A549 (cell line): ENCODE measurements around the gene RUNX1. TPM values are rescaled to one million over a fixed set of nuclear protein-coding genes. Genes with fewer than 3 reads are reported as not detected.

Source experiments
- ATAC-seq, 2 experiments: fragments of 200-7000 bp in 1 of 2; fragments of >200 bp in 1 of 2; cut with Nextera tagmentation in 1 of 2; cut with Tn5 transposase in 1 of 2; 3 replicates each; pipeline versions ENCODE4 v1.8.0 to v1.9.1; 2018 to 2020; ENCODE audit warnings: mild to moderate bottlenecking in 1 of 2, moderate library complexity in 1 of 2
- CTCF ChIA-PET: fragments of 300-600 bp; sonication (Branson Sonifier 250); formaldehyde crosslinking; extraction: SDS; loops from one replicate; lab custom pipeline; 2021; ENCODE audit warnings: antibody characterized with exemption, inconsistent platforms; lab: Yijun Ruan, JAX
- POLR2A ChIA-PET: fragments of 350-600 bp; formaldehyde crosslinking; extraction: SDS; loops from one replicate; lab custom pipeline; 2021; ENCODE audit warnings: antibody characterized with exemption, inconsistent platforms; lab: Yijun Ruan, JAX
- DNase-seq, 2 experiments: peaks; one replicate each; pipeline versions ENCODE4 v3.0.0 to v3.0.0-alpha.2; 2011 to 2016; ENCODE audit warnings: low read depth in 1 of 2, low spot score in 1 of 2
- FAIRE-seq: peaks from 2 replicates; lab custom pipeline; 2011; peaks lifted over from hg19 to GRCh38; lab: Jason Lieb, UNC
- H3K27ac ChIP-seq, 2 experiments: fragments of >200 bp; sonication (Bioruptor Twin); formaldehyde crosslinking; 3 replicates each; pipeline ENCODE4 v1.5.1; 2016 to 2017
- H3K4me1 ChIP-seq: fragments of >200 bp; sonication (Bioruptor Twin); formaldehyde crosslinking; 3 replicates; pipeline ENCODE4 v1.6.1; 2016
- H3K4me2 ChIP-seq: fragments of >200 bp; sonication (Bioruptor Twin); formaldehyde crosslinking; 3 replicates; pipeline ENCODE4 v1.6.1; 2016
- H3K4me3 ChIP-seq: fragments of >200 bp; sonication (Bioruptor Twin); formaldehyde crosslinking; 3 replicates; pipeline ENCODE4 v1.5.1; 2016
- H3K9me3 ChIP-seq: fragments of >200 bp; sonication (Bioruptor Twin); formaldehyde crosslinking; 3 replicates; pipeline ENCODE4 v1.6.1; 2016
- CEBPB ChIP-seq, 2 experiments: fragments of >200 bp in 1 of 2; sonication (Bioruptor Twin) in 1 of 2; formaldehyde crosslinking in 1 of 2; IDR thresholded peaks; 2 replicates each; pipeline ENCODE4 v1.6.1; 2012 to 2016
- EHMT2 ChIP-seq: fragments of 200-600 bp; sonication (generic); IDR thresholded peaks from 2 replicates; pipeline ENCODE4 v1.6.1; 2016; ENCODE audit warnings: antibody characterized with exemption, low read depth, mild to moderate bottlenecking, moderate library complexity
- FOSB ChIP-seq: fragments of 250-450 bp; sonication (Bioruptor Pico); IDR thresholded peaks from 2 replicates; pipeline ENCODE4 v1.5.0; 2020; ENCODE audit warnings: mild to moderate bottlenecking, moderate library complexity
- FOXS1 ChIP-seq: fragments of 250-450 bp; sonication (Bioruptor Pico); IDR thresholded peaks from 2 replicates; pipeline ENCODE4 v1.5.0; 2020; ENCODE audit warnings: mild to moderate bottlenecking, moderate library complexity
- HEYL ChIP-seq: fragments of 250-450 bp; sonication (Bioruptor Pico); IDR thresholded peaks from 2 replicates; pipeline ENCODE4 v1.8.0; 2021; ENCODE audit warnings: mild to moderate bottlenecking, moderate library complexity
- HOXA7 ChIP-seq: fragments of 250-450 bp; sonication (Bioruptor Pico); IDR thresholded peaks from 2 replicates; pipeline ENCODE4 v1.5.0; 2020; ENCODE audit warnings: mild to moderate bottlenecking, moderate library complexity
- HOXB13 ChIP-seq: fragments of 250-450 bp; sonication (Bioruptor Pico); IDR thresholded peaks from 2 replicates; pipeline ENCODE4 v1.5.0; 2020; ENCODE audit warnings: low read depth, mild to moderate bottlenecking, moderate library complexity
- HOXB5 ChIP-seq: fragments of 250-450 bp; sonication (Bioruptor Pico); IDR thresholded peaks from 2 replicates; pipeline ENCODE4 v1.5.0; 2020; ENCODE audit warnings: mild to moderate bottlenecking, moderate library complexity
- JUNB ChIP-seq: fragments of >200 bp; sonication (Bioruptor Twin); formaldehyde crosslinking; IDR thresholded peaks from 2 replicates; pipeline ENCODE4 v1.6.1; 2016
- MAFK ChIP-seq: fragments of 450-650 bp; IDR thresholded peaks from 2 replicates; pipeline ENCODE4 v1.6.1; 2014; ENCODE audit not compliant: partially characterized antibody
- MAZ ChIP-seq: fragments of 150-350 bp; IDR thresholded peaks from 2 replicates; pipeline ENCODE4 v1.6.1; 2014; ENCODE audit warnings: antibody characterized with exemption, low read depth, low read length, borderline replicate concordance
- MYC ChIP-seq: IDR thresholded peaks from 2 replicates; pipeline ENCODE4 v1.6.1; 2012; ENCODE audit warnings: mild to moderate bottlenecking, inconsistent platforms, low read length, improper control_type of control experiment, borderline replicate concordance
- NR3C1 ChIP-seq: fragments of >200 bp; sonication (Bioruptor Twin); formaldehyde crosslinking; IDR thresholded peaks from 3 replicates; pipeline ENCODE4 v1.6.1; 2017
- TFCP2L1 ChIP-seq: fragments of 250-450 bp; sonication (Bioruptor Pico); IDR thresholded peaks from 2 replicates; pipeline ENCODE4 v1.5.0; 2021; ENCODE audit warnings: mild to moderate bottlenecking
- ZFP36 ChIP-seq: fragments of 450-650 bp; IDR thresholded peaks from 2 replicates; pipeline ENCODE4 v1.6.1; 2014; ENCODE audit warnings: borderline replicate concordance; ENCODE audit not compliant: partially characterized antibody
- ZNF302 ChIP-seq: fragments of 250-450 bp; sonication (Bioruptor Pico); IDR thresholded peaks from 2 replicates; pipeline ENCODE4 v1.9.0; 2021; ENCODE audit warnings: inconsistent platforms, mild to moderate bottlenecking, moderate library complexity
- WGBS: methylation state at CpG from one replicate; pipeline ENCODE4 v1.1.6; 2017; ENCODE audit errors: missing lambda C conversion rate; 5-methylcytosine and 5-hydroxymethylcytosine counted together
- polyA plus RNA-seq, 4 experiments: library from polyadenylated mRNA; depleted of rRNA in 3 of 4; stranded (reverse); fragments of >200 nt; fragmentation: RNase III in 1 of 4; extraction: RNeasy Plus Mini Kit Qiagen cat#74134 plus additional on column Dnase treatment in 1 of 4; gene quantifications; 2 replicates in 3 of 4; 3 replicates in 1 of 4; pipeline ENCODE4 v1.2.3, GENCODE V29; 2011 to 2017
- TF ChIP-seq, protein P1 (sequence below): fragments of 250-450 bp; sonication (Bioruptor Pico); IDR thresholded peaks from 2 replicates; pipeline ENCODE4 v1.5.0; 2020; ENCODE audit warnings: low read depth, mild to moderate bottlenecking, moderate library complexity
- TF ChIP-seq, protein P2 (sequence below): fragments of >200 bp; sonication (Bioruptor Twin); formaldehyde crosslinking; IDR thresholded peaks from 3 replicates; pipeline ENCODE4 v1.5.1; 2016
- TF ChIP-seq, protein P3 (sequence below): IDR thresholded peaks from 2 replicates; pipeline ENCODE4 v1.6.1; 2012
- TF ChIP-seq, protein P4 (sequence below): fragments of 250-450 bp; sonication (Bioruptor Pico); IDR thresholded peaks from 2 replicates; pipeline ENCODE4 v1.5.0; 2021; ENCODE audit warnings: mild to moderate bottlenecking, moderate library complexity, borderline replicate concordance
- TF ChIP-seq, protein P5 (sequence below): fragments of >200 bp; sonication (Bioruptor Twin); formaldehyde crosslinking; IDR thresholded peaks from 2 replicates; pipeline ENCODE4 v1.6.1; 2016

Gene RUNX1
- polyA plus RNA-seq, 2 of the 4 experiments (the other 2 are of a cell fraction), result 5.5 TPM

DNA sequence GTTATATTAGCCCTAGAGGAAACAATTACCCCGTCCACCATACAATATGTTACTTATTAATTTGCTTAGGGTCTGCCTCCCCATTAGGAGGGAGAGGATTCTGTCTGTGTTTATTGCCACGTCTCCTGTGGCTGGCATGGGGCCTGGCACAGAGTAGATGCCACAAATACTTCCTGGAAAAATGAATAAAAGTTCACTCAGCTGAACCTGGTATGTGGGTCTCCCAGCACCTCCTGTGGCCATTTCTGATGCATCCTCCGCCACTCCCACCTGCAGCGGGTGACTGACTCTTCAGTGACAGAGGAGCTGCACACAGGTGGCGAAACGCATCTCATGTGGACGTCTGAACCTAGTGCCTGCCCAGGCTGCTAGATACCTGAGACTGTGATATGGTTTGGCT lies 267.6 kb downstream of the RUNX1 start:
- DNase-seq (no peak), ATAC-seq (no peak), FAIRE-seq (no peak)
- Histone ChIP-seq H3K4me2 (no peak overlapping the region), H3K4me1 (no peaks in the 10 kb centered on the region), H3K9me3 (no peaks in the 10 kb centered on the region), H3K27ac (peak overlapping the region in 1 of 2 experiments; percentile 4; a peak in 1 of 6 replicates), H3K4me3 (no peak overlapping the region)
- 75% methylated on average over 7 of the region's 7 CpGs for WGBS
- CTCF ChIA-PET, result no interaction called here
- POLR2A ChIA-PET, result no interaction called here
- no peak for TF ChIP-seq ZNF302 (CRISPR knock-in tag)
- no peak for TF ChIP-seq ZFP36
- no peak for TF ChIP-seq HOXB13 (CRISPR knock-in tag)
- TF ChIP-seq NR3C1, result no peak
- TF ChIP-seq EHMT2, result no peak
- TF ChIP-seq HEYL (CRISPR knock-in tag), result no peak
- TF ChIP-seq, protein P1, sequence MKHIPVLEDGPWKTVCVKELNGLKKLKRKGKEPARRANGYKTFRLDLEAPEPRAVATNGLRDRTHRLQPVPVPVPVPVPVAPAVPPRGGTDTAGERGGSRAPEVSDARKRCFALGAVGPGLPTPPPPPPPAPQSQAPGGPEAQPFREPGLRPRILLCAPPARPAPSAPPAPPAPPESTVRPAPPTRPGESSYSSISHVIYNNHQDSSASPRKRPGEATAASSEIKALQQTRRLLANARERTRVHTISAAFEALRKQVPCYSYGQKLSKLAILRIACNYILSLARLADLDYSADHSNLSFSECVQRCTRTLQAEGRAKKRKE, result no peak
- no peak for TF ChIP-seq FOSB (CRISPR knock-in tag)
- no peak for TF ChIP-seq MYC
- TF ChIP-seq, protein P2, sequence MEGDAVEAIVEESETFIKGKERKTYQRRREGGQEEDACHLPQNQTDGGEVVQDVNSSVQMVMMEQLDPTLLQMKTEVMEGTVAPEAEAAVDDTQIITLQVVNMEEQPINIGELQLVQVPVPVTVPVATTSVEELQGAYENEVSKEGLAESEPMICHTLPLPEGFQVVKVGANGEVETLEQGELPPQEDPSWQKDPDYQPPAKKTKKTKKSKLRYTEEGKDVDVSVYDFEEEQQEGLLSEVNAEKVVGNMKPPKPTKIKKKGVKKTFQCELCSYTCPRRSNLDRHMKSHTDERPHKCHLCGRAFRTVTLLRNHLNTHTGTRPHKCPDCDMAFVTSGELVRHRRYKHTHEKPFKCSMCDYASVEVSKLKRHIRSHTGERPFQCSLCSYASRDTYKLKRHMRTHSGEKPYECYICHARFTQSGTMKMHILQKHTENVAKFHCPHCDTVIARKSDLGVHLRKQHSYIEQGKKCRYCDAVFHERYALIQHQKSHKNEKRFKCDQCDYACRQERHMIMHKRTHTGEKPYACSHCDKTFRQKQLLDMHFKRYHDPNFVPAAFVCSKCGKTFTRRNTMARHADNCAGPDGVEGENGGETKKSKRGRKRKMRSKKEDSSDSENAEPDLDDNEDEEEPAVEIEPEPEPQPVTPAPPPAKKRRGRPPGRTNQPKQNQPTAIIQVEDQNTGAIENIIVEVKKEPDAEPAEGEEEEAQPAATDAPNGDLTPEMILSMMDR, result no peak
- no peak for TF ChIP-seq JUNB
- TF ChIP-seq HOXA7 (CRISPR knock-in tag), result no peak
- TF ChIP-seq FOXS1, result no peak
- no peak for TF ChIP-seq HOXB5

DNA sequence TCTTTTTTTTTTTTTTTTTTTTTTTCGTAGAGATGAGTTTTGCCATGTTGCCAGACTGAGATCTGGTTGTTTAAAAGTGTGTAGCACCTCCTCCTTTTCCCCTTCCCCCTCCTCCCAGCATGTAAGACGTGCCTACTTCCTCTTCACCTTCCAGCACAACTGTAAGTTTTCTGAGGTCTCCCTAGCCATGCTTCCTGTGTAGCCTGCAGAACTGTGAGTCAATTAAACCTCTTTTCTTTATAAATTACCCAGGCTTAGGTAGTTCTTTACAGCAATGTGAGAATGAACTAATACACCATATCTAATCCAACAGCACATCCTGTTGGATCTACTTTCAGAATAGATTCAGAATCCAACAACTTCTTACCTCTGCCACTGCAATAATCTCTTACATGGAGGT lies 269.2 kb downstream of the RUNX1 start:
- POLR2A ChIA-PET, result no interaction called here
- no peak overlapping the region for H3K4me2 ChIP-seq
- FAIRE-seq (no peak), ATAC-seq (no peak), DNase-seq (no peak)
- CTCF ChIA-PET, result interaction anchor here (1.0 kb wide), 1 partner anchor 34 kb away, joined by 3 read pairs; no protein-coding TSS in a partner anchor
- H3K9me3 ChIP-seq, result no peaks in the 10 kb centered on the region
- WGBS, result 62% methylated on average over 1 of the region's 2 CpGs
- H3K4me1 ChIP-seq, result peaks cover 4% of the 10 kb centered on the region
- no peak overlapping the region for H3K4me3 ChIP-seq
- H3K27ac ChIP-seq, result no peak overlapping the region
- TF ChIP-seq, protein P3, sequence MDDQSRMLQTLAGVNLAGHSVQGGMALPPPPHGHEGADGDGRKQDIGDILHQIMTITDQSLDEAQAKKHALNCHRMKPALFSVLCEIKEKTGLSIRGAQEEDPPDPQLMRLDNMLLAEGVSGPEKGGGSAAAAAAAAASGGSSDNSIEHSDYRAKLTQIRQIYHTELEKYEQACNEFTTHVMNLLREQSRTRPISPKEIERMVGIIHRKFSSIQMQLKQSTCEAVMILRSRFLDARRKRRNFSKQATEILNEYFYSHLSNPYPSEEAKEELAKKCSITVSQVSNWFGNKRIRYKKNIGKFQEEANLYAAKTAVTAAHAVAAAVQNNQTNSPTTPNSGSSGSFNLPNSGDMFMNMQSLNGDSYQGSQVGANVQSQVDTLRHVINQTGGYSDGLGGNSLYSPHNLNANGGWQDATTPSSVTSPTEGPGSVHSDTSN, result no peak
- TF ChIP-seq, protein P4, sequence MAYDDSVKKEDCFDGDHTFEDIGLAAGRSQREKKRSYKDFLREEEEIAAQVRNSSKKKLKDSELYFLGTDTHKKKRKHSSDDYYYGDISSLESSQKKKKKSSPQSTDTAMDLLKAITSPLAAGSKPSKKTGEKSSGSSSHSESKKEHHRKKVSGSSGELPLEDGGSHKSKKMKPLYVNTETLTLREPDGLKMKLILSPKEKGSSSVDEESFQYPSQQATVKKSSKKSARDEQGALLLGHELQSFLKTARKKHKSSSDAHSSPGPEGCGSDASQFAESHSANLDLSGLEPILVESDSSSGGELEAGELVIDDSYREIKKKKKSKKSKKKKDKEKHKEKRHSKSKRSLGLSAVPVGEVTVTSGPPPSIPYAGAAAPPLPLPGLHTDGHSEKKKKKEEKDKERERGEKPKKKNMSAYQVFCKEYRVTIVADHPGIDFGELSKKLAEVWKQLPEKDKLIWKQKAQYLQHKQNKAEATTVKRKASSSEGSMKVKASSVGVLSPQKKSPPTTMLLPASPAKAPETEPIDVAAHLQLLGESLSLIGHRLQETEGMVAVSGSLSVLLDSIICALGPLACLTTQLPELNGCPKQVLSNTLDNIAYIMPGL (CRISPR knock-in tag), result no peak
- TF ChIP-seq, protein P5, sequence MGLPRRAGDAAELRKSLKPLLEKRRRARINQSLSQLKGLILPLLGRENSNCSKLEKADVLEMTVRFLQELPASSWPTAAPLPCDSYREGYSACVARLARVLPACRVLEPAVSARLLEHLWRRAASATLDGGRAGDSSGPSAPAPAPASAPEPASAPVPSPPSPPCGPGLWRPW, result no peak
- TF ChIP-seq TFCP2L1 (no peak), MAZ (no peak), FOXS1 (no peak), CEBPB (IDR thresholded peaks at IDR 0.05) (no peak), MAFK (no peak)
- TF ChIP-seq, protein P1, result no peak
